Astrocyte of the spinal cord (primary cell): ENCODE data around the gene KCNQ1.
A peak's percentile ranks its signal among the peaks of the same experiment; 100 is the strongest.

Experiments
- DNase-seq: peaks from one replicate; pipeline ENCODE4 v3.0.0; 2011; ENCODE audit warnings: low read depth, low spot score
- H3K4me3 ChIP-seq: 2 replicates; pipeline ENCODE4 v1.5.1; 2011; ENCODE audit warnings: low read depth, mild to moderate bottlenecking, low read length, moderate library complexity
- in situ Hi-C: cut with HindIII; loops from 2 replicates; pipeline ENCODE4 v1.10.0; 2017; ENCODE audit warnings: low sequenced_read_pairs
- TF ChIP-seq, protein P1 (sequence below): IDR thresholded peaks from 2 replicates; pipeline ENCODE4 v1.5.1; 2012; ENCODE audit warnings: low read depth, mild to moderate bottlenecking, low read length, inconsistent platforms

Gene KCNQ1

GRCh38 chr11:2762031-2762380 lies 317.2 kb downstream of the KCNQ1 start:
- in situ Hi-C loops: no loop called here
- DNase-seq: no peak
- H3K4me3 ChIP-seq: no peak overlapping the region
- TF ChIP-seq, protein P1, sequence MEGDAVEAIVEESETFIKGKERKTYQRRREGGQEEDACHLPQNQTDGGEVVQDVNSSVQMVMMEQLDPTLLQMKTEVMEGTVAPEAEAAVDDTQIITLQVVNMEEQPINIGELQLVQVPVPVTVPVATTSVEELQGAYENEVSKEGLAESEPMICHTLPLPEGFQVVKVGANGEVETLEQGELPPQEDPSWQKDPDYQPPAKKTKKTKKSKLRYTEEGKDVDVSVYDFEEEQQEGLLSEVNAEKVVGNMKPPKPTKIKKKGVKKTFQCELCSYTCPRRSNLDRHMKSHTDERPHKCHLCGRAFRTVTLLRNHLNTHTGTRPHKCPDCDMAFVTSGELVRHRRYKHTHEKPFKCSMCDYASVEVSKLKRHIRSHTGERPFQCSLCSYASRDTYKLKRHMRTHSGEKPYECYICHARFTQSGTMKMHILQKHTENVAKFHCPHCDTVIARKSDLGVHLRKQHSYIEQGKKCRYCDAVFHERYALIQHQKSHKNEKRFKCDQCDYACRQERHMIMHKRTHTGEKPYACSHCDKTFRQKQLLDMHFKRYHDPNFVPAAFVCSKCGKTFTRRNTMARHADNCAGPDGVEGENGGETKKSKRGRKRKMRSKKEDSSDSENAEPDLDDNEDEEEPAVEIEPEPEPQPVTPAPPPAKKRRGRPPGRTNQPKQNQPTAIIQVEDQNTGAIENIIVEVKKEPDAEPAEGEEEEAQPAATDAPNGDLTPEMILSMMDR: no peak

DNA sequence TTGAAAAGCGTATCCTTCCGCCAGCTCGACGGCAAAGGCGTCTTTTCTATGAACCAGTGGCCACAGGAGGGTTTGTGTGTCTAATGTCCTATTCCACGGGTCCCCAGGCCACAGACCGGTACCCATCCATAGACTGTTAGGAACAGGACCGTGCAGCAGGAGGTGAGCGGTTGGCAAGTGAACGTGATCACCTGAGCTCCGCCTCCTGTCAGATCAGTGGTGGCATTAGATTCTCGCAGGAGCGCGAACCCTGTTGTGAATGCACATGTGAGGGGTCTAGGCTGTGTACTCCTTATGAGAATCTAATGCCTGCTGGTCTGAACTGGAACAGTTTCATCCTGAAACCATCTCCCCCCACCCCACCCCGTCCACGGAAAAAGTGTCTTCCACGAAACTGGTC lies 317.6 kb downstream of the KCNQ1 start:
- in situ Hi-C loops: no loop called here
- TF ChIP-seq, protein P1: no peak
- H3K4me3 ChIP-seq: no peak overlapping the region
- no peak for DNase-seq

- H3K4me3 ChIP-seq: no peak overlapping the region
- in situ Hi-C loops: no loop called here
- TF ChIP-seq, protein P1: no peak
- peak; percentile 15 for DNase-seq
These were observed 319.2 kb downstream of the KCNQ1 start for GRCh38 chr11:2763984-2764383.

DNA sequence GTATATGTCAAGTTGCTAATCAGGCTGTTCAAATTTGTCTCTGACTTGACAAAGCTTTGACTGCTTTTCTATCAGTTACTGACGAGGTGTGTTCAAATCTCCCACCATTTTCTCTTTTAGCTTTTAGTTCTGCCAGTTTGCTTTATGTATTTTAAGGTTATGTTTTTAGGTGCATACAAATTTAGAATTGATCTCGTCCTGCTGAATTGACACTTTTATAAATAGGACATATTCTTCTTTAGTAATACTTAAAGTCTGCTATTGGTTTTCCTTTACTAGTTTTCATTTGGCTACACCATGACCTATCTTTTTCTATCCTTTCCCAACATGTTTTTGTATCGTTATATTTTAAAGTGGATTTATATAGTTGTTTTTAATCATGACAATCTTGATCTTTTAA lies 320.7 kb downstream of the KCNQ1 start:
- TF ChIP-seq, protein P1: no peak
- no peak overlapping the region for H3K4me3 ChIP-seq
- DNase-seq: no peak
- in situ Hi-C loops: no loop called here

DNA sequence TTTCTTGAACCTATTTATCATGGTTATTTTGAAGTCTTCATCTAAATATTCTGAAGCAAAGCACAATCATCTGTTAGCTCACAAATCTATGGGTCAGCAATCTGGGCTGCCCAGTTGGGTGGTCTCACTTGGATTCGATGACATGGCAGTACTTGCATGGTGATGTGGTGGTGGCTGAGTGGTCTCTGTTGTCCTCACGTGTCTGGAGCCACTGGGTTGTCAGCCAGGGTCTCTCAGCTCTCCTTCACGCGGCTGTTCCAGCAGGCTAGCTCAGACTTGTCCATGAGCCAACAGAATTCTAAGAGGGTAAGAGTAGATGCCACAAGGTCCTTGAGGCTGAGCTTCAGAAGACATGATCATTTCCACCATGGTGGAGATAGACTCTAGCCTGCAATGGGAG lies 321.4 kb downstream of the KCNQ1 start:
- DNase-seq: no peak
- H3K4me3 ChIP-seq: no peak overlapping the region
- in situ Hi-C loops: no loop called here
- TF ChIP-seq, protein P1: no peak

DNA sequence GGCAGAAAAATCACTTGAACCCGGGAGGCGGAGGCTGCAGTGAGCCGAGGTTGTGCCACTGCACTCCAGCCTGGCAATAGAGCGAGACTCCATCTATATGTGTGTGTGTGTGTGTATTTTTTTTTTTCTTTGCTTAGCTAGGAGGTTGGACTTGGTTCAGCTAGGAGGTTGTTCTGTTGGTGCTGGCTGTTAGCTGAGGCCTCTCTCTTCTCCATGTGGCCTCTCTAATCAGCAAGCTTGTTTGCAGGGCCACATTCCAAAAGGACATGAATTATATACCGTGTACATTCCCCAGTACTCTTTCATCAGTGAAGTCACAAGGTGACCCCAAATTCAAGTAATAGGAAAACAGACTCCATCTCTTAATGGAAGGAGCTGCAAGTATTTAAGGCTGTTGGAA lies 322.3 kb downstream of the KCNQ1 start:
- TF ChIP-seq, protein P1: no peak
- in situ Hi-C loops: no loop called here
- DNase-seq: no peak
- no peak overlapping the region for H3K4me3 ChIP-seq

GRCh38 chr11:2767801-2768200 lies 323.0 kb downstream of the KCNQ1 start:
- no peak for DNase-seq
- TF ChIP-seq, protein P1: no peak
- H3K4me3 ChIP-seq: no peak overlapping the region
- in situ Hi-C loops: no loop called here
